GM12892 (cell line): Measurements from ENCODE around the gene SH3BGRL2.

Experiments used
- POLR2A ChIP-seq: IDR thresholded peaks from 2 replicates; pipeline ENCODE4 v1.6.1; 2011; ENCODE audit warnings: low read depth, low read length, control low read depth
- POLR2AphosphoS5 ChIP-seq: IDR thresholded peaks from 2 replicates; pipeline ENCODE4 v1.6.1; 2011; ENCODE audit warnings: low read depth, low read length, control low read depth

- TF ChIP-seq POLR2AphosphoS5, result no peak
- no peak for TF ChIP-seq POLR2A
Observed at GRCh38 chr6:79610306-79611009, 20.7 kb upstream of the SH3BGRL2 start.
